ENCODE measurements around the gene CIRBP.

The CIRBP gene

DNA sequence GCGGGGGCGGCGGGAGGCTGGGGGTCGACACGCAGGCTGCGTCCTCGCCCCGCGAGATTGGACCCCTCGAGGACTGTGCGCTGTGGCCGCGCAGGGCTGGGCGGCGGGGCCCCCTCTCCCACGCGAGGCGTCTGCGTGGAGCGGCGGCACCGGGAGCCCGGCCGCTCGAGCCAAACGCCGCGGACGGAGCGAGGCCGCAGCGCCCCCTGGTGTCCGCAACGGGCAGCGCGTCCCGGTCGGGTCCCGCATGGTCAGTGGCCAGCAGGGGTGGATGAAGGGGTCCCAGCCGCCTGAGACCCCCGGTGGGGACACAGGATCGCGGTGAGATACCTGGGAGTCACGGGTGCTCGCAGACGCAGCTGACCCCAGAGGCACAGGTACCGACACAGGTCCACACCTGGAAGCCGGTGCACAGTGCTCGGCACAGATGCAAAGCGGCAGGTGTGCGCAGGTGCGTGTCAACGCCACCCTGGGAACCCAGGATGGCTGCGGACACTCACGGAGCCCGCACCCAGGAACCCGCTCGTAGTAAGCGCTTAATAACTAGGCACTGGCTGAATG is 2.1 kb upstream of the CIRBP start:
- peak in 1 of 2 donors; percentile 66 for DNase-seq (ENCODE audit: low read depth in 2 of 2)

DNA sequence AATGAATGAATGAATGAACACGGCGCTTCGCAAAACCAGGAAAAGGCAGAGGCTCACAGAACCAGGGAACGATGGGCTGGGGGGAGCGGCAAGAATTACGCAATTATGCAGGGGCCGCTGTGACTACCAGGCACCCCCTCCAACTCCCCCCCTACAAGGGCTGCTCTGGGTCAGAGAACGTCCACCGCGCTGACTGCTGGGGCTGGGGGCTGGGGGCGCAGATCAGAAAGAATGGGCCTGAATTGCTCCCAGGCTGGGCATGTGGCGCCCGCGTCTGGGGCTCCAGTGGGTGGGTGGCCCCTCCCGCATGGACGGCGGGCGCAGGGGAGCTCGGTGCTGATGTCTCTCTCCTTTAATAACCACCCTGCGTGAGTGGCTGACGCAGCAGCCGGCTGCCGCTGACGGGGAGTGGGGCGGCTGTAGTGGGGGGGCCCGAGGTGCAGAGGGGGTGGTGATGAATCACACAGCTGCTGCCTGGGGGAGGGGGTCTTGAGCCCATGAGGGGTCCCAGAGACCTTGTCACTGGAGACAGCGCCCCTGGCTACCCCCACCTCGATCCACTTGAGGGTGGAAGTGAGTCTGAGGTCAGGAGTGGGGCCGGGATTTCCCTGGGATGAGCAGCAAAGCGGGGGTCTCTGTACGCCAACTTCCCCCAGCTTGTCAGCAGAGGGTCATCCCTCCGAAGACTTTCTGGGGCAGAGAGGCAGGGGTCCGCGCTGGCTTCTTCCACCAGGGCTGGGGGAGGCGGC is 1.5 kb upstream of the CIRBP start:
- no peak for DNase-seq (ENCODE audit: low read depth in 2 of 2)

DNA sequence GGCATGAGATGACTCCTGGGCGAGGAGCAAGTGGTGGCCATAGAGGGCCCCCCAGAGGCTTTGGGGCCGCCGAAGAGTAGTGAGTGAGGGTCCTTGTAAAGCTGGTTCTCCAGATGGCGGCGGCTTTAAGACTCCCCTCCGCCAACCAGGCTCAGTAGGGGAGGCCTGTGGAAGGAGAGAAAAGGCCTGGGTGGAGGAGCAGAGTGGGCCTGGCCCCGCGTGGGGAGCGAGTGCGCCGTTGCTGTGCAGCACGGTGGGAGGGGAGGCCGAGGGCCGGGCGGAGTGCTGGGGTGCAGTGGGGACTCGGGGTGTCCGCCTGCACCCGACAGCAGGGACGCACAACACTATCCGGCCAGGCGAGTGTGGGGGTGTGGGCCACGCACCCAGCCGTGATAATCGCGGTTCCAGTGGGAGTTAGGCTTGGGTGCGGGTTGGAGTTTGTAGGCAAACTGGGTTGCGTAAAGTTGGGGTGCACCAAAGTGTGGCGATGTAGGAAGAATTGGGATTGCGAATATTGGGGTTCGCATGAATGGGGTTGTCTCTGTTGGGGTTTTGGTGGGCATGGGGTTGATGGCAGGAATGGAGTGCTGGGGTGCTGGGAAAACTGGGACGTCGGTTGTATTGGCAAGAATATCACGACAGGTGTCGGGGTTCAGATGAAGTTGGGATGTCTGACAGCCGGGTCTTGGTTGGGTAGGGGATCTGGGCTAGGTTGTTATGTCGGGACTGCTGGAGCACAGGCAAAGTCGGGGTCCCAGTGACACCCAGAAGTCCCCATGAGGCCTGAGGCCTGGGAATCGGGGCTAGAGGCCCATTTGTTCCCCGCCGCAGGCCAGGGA is 687 bp upstream of the CIRBP start:
- no peak for DNase-seq (ENCODE audit: low read depth in 2 of 2)

DNA sequence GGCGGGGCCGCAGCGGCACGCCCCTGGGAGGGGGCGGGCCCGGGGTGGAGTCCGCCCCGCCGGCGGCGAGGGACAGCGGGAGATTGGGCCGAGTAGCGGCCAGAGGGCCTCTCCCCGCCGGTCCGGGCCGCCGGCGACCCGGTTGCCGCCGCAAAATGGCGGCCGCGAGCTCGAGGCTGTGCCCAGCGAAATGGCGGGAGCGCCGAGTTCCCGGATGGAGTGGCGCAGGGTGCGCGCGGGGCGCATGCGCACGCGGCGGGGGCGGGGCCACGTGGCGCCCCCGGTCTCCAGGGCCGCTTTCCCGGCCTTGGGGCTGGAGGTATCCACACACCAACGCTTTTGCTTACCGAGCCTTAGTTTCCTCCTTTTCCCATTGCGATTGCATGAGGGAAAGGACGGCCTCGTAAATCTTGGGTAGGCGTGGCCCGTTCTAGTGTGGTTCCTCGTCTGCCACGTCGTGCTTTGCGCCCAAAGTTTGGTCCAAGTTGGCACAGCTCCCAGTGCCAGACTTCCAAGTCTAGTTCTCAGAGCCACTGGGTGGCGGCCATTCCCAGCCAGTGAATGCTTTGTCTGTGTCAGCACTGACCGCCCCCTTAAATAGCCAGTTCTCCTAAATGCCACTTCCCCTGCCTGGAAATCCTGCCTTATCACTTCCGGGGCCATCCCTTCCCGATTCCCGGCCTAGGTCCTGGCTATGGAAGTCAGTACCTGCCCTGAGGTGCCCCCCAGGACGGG is 513 bp downstream of the CIRBP start:
- peak; percentile 65 to 83 for DNase-seq (ENCODE audit: low read depth in 2 of 2)

DNA sequence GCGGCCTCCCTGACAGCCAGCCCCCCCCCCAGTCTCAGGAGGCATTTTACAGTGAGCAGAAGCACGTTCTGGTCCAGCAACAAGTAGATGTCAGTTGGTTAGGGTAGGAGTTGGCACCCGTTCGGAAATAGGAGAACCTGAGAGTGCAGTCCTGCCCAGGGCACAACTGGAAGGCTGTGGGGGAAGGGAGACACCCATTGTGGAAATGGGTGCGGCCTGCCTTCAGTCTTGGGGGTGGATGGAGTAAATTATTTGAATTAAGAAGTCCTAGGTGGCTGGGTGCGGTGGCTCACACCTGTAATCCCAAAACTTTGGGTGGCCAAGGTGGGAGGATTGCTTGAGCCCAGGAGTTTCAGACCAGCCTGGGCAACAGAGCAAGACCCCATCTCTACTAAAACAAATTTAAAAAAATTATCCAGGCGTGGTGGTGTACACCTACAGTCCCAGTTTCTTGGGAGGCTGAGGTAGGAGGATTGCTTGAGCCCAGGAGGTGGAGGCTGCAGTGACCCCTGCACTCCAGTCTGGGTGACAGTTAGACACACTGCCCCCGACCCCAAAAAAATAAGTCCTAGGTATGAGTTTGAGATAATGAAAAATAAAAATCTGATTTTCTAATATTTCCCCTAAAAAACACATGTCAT is 1.2 kb downstream of the CIRBP start:
- no peak for DNase-seq (ENCODE audit: low read depth in 2 of 2)

GRCh38 chr19:1270854-1271527 is 1.9 kb downstream of the CIRBP start:
- DNase-seq (ENCODE audit: low read depth in 2 of 2), result no peak

GRCh38 chr19:1271528-1272422 is 2.6 kb downstream of the CIRBP start:
- no peak for DNase-seq (ENCODE audit: low read depth in 2 of 2)

DNA sequence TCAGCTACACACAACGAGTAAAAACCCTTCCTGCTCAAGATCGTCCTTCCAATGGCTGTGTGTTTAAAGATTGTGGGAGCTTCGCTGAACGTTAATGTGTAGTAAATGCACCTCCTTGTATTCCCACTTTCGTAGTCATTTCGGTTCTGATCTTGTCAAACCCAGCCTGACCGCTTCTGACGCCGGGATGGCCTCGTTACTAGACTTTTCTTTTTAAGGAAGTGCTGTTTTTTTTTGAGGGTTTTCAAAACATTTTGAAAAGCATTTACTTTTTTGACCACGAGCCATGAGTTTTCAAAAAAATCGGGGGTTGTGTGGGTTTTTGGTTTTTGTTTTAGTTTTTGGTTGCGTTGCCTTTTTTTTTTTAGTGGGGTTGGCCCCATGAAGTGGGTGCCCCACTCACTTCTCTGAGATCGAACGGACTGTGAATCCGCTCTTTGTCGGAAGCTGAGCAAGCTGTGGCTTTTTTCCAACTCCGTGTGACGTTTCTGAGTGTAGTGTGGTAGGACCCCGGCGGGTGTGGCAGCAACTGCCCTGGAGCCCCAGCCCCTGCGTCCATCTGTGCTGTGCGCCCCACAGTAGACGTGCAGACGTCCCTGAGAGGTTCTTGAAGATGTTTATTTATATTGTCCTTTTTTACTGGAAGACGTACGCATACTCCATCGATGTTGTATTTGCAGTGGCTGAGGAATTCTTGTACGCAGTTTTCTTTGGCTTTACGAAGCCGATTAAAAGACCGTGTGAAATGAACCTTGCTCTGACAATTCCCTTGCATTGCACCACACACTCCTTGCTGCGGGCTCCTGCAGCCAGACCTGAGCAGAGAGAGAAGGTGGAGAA is 3.5 kb downstream of the CIRBP start:
- DNase-seq (ENCODE audit: low read depth in 2 of 2), result no peak

DNA sequence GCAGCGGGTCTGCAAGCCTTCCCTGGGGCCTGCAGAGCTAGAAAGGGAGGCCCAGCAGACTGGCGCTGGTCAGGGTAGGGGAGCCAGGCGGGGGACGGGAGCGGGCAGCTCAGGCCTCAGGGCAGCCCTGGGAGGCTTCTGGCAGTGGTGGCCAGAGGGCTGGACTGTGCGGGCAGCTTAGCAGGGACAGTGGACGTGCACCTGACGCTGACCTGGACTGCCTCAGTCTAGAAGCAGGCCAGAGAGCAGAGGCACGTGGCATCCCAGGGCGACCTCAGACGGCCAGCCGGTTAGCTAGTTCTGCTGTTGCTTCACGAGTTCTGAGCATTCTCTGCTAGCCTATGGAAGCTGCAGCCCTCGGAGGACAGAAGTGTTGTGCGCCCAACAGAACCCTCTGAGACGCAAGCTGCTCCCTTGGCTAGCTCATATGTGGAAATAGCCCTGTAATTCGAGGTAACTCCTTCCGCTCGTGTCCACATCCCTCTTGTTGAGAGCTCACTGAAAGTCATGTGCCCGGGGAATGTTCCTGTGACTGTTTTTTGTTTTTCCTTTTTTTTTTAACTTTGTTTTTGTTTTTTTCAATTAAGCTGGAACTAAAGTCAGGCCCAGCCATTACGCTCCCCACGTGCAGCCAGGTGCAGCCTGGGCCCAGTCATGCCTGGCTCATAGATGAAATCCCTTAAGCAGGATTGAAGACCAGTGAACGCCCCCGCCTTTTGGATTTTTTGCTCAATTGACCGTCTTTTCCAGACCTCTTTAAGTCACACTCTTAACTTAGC is 4.3 kb downstream of the CIRBP start:
- DNase-seq (ENCODE audit: low read depth in 2 of 2), result no peak

- DNase-seq (ENCODE audit: low read depth in 2 of 2), result no peak
Observed at GRCh38 chr19:1274081-1274851, 5.1 kb downstream of the CIRBP start.

DNA sequence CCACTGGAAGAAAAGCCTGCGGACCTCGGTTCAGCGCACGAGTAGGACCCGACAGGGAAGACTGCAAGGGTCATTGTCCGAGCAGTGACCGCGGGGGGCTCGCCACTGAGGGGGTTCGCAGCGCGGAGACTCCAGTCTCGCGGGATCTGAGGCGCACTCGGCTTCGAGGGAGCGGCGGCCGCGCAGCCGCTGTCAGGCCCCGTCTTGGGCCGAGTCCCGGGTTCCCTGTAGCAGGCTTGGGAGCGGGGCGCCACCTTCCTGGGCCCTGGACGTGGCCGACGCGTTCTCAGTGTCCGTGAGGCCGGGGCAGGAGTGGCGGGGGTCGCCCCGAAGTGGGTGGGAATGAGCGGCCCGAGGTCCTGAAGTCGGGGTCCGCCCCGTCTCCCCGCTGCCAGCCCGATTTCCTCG is 5.7 kb downstream of the CIRBP start:
- no peak for DNase-seq (ENCODE audit: low read depth in 2 of 2)

GRCh38 chr19:1275260-1275975 is 6.3 kb downstream of the CIRBP start, which contains the start of gene FAM174C:
FAM174C (plus strand) TSS chr19:1275530; CDS start chr19:1275550, 20 bp downstream.
- DNase-seq (ENCODE audit: low read depth in 2 of 2), result peak; percentile 96 to 97

DNA sequence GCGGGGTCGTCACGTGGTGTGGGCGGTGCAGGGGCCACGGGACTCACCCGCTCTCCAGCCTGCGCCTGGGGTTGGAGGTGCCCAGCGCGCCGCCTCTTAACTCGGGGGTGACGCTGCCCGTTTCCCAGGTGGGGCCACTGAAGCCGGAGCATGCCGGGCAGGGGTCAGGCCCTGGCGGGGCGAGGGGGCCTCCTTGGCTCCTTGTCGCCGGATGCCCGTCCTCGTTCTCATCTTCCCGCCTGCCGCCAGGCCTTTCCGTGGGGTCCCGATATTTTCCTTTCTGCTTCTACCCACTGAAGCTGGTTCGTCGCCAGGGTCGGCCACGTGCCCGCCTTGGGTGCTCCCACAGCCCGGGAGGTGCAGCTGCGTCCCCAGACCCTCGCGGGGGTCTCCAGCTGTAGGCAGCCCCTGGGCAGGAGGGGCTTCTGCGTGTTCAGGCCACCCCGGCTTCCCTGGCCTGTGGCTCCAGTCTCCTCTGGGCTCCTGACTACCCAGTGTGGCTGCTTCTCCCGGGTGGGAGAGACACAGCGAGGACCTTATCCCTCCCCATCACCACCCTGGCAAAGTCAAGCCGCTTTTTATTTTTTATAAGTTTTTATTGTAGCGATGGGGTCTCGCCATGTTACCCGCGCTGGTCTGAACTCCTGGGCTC is 7.0 kb downstream of the CIRBP start:
- no peak for DNase-seq (ENCODE audit: low read depth in 2 of 2)

DNA sequence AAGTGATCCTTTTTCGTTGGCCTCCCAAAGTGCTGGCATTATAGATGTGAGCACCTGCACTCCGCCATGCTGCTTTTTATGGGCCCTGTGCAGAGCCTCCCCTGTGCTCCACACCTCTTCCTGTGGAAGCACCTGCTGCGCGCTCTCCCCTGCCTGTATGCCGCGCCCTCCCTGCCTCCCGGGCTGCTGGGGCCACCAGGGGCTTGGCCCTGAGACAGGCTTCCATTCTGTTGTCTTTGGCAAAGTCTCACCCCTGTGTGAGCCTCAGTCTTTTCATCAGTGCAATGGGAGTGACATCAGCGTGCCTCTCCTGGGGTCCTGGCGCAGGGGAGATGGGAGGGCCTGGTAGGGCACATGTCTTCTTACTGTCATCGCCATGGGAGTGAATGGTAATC is 7.5 kb downstream of the CIRBP start:
- DNase-seq (ENCODE audit: low read depth in 2 of 2), result no peak

- DNase-seq (ENCODE audit: low read depth in 2 of 2), result no peak
Observed at GRCh38 chr19:1277061-1277460, 7.9 kb downstream of the CIRBP start.

DNA sequence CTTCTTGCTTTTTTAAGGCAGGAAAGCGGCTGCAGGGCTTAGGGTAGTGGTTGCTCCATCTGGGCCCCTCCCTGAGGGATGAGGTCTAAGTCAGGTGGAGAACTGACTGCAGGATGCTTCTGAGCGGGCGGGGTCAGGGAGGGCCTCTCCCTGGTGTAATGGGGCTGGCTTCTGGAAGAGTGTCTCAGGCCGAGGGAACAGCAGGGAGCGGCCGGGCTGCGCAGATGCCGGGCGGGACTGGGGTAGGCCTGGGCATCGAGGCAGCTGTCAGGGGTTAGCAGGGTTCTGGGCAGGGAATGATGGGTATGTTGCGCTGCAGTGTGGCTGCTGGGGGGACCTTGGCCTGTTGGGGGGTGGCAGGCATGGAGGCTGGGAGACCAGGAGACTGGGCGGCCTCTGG is 8.9 kb downstream of the CIRBP start:
- DNase-seq (ENCODE audit: low read depth in 2 of 2), result no peak
